HAP-1 (cell line): ENCODE data around the gene ITPR2.

Experiments used
- DNase-seq, 2 experiments: peaks; one replicate each; pipeline ENCODE4 v3.0.0-alpha.2; 2016 to 2020; ENCODE audit warnings: low spot score in 2 of 2
- H3K27me3 ChIP-seq: fragments of 250-450 bp; sonication (Bioruptor Pico); 2 replicates; pipeline ENCODE4 v1.5.1; 2020; ENCODE audit warnings: low read depth, mild to moderate bottlenecking, moderate library complexity
- H3K36me3 ChIP-seq: fragments of 250-450 bp; sonication (Bioruptor Pico); replicated peaks from 2 replicates; pipeline ENCODE4 v1.5.1; 2020; ENCODE audit warnings: mild to moderate bottlenecking
- H3K4me1 ChIP-seq: fragments of 250-450 bp; sonication (Bioruptor Pico); 2 replicates; pipeline ENCODE4 v1.5.1; 2020; ENCODE audit warnings: mild to moderate bottlenecking
- H3K4me3 ChIP-seq: fragments of 250-450 bp; sonication (Bioruptor Pico); 2 replicates; pipeline ENCODE4 v1.5.1; 2020; ENCODE audit warnings: mild to moderate bottlenecking, moderate library complexity
- H3K9me3 ChIP-seq: fragments of 250-450 bp; sonication (Bioruptor Pico); 2 replicates; pipeline ENCODE4 v1.5.1; 2020; ENCODE audit warnings: mild to moderate bottlenecking, moderate library complexity
- in situ Hi-C: fragments of 300-500 bp; cut with MboI; formaldehyde crosslinking; loops from 3 replicates; pipeline ENCODE4 v1.14.3; 2020; ENCODE audit warnings: low sequenced_read_pairs, inconsistent platforms, mixed read lengths

Gene ITPR2

DNA sequence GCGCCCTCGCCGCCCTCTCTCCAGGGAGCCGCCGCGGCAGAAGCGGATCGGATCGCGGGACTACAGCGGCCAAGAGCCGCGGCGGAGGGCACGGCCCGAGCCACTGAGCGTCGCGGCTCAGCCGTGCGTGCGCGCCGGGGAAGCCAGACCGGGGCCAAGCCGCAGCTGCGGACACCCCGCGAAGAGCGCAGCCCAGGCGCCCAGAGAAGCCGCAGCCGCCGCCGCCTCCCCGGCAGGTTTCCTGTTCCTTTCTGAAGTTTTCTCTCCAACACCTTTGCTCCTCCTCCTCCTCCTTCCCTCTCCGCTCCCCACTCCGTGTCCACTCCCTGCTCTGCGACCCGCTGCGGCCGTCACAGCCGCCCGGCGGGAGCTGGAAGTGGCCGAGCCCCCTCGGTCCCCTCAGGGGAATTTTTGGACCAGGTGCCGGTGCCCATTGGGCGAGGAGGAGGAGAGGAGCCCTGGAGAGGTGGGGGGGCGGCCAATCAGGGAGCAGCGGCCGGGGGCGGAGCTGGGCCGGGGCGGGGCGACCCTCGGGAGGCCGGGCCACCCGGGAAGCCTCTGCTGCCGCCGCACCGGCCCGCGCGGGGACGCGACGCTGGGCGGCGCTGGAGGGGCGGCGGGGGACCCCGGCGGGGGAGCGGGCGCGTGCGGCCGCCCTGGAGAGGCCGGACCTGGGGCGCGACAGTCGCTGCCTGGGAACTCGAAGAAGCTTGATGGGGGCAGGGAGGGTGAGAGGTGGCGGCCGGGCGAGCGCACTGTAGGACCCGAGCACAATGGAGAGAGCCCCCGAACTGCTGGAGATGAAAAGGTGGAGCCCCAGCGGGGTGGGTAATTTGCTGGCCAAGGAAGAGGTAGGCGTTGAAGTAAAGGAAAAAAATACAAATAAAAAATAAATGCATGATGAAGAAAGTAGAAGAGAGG is at the start of gene ITPR2:
Gene ITPR2, minus strand, starts transcription at position 373 of the 921 bp plus-strand sequence. CDS start 413 bp downstream, outside the sequence.
- no peaks in the 10 kb centered on the region for H3K27me3 ChIP-seq

DNA sequence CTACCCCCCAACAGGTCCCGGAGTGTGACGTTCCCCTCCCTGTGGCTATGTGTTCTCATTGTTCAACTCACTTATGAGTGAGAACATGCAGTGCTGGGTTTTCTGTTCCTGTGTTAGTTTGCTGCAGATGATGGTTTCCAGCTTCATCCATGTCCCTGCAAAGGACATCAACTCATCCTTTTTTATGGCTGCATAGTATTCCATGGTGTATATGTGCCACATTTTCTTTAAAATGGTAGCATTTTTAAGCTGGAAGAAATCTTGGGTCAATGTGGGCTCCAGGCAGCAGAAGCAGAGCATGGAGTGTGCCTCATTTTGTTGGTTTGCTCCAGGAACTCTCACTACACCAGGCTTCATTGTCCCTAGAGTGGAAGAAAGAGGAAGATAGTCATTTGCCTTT is 47.6 kb upstream of the ITPR2 start:
- DNase-seq: no peak
- Histone ChIP-seq H3K27me3 (no peaks in the 10 kb centered on the region), H3K36me3 (no peaks in the 10 kb centered on the region), H3K9me3 (no peaks in the 10 kb centered on the region; the same call in 1 of the 2 replicates), H3K4me3 (no peak overlapping the region), H3K4me1 (no peaks in the 10 kb centered on the region)
- in situ Hi-C loops: no loop called here

More for the DNA sequence above, at the start of gene ITPR2:
- Histone ChIP-seq H3K4me3 (peak within 1 kb of the TSS; percentile 70), H3K36me3 (no peaks in the 10 kb centered on the region), H3K9me3 (no peaks in the 10 kb centered on the region), H3K4me1 (peaks cover 17% of the 10 kb centered on the region)
- in situ Hi-C loops: loop anchor here (10.0 kb wide), 1 partner anchor 108 kb away; no protein-coding TSS in a partner anchor
- peak; percentile 94 to 97 for DNase-seq

DNA sequence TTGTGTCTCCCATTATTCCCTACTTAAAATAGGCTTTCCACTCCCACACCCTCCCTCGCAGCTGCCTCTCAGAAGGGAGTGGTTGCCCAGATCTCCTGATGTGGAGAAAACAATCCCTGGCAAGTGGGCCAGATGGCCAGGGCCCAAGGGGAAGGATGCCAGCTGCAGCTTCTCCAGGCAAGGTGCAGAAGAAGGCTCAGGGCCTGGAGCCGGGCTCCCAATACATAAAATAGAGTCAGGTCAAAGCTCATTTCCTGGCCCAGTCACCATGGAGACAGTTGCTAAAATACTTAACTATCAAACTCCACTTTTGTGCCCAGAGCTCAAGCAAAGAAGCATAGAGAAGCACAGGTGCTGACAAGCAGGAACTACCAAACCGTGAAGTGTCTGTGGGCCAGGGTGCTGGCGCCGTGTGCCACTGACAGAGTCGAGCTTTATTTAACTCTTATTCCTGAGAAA is 45.7 kb upstream of the ITPR2 start:
- Histone ChIP-seq H3K27me3 (no peaks in the 10 kb centered on the region), H3K9me3 (no peaks in the 10 kb centered on the region), H3K4me1 (no peaks in the 10 kb centered on the region), H3K4me3 (no peak overlapping the region), H3K36me3 (no peaks in the 10 kb centered on the region)
- no peak for DNase-seq
- in situ Hi-C loops: no loop called here

DNA sequence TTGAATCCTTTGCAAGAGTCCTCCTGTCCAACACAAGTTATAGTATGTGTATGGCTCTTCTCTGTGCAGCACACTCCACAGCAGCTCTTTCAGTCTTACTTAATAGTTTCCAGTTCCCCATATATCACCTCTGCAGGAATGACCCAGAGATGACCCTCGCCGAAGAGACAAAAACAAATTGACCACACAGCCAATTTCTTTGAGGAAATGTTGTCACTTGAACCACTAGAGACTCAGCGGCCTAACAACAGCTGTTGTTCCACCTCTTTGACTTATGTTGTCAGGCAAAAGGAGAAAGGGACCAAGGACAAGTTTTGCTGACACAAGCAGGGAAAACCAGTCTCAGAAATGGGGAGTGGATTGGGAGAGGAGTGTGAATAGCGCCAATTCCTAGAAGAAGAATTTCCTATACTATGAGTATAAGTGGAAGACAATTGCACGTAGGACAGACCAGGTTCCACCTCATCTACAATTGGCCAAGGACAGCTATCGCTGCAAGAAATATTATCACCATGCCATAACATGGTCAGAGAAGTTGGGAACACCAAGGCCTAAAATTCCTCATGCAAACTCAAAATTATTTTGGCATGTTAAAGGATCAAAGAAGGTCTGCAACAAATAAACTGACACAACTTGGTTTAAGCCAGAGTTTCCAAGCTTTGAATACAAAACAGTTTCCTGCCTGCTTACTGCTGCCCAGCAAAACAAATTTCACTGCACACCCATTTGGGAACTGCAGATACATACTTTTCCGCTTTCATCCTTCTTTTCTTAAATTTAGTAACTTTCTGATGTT is 41.7 kb upstream of the ITPR2 start:
- no peaks in the 10 kb centered on the region for H3K36me3 ChIP-seq
- H3K9me3 ChIP-seq: no peaks in the 10 kb centered on the region
- in situ Hi-C loops: no loop called here
- H3K27me3 ChIP-seq: no peaks in the 10 kb centered on the region
- DNase-seq: no peak
- no peaks in the 10 kb centered on the region for H3K4me1 ChIP-seq
- no peak overlapping the region for H3K4me3 ChIP-seq

DNA sequence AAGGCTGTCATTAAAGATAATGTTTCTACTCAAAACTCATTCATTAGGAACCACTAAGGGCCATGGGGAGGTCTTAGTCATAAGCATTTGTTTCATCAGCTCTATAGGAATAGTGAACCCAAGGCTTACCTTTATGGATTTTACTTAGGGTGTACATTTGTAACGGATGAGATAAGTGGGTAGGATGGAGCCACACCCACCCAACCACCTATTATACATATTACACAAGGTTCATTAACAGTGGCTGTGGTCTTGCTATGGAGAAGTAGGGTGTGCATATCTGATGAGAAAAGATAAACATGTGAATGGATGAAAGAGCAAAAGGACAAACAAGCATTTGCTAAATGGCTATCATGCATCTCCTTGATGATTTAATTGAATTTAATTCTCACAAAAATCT is 39.6 kb upstream of the ITPR2 start:
- no peaks in the 10 kb centered on the region for H3K27me3 ChIP-seq
- H3K36me3 ChIP-seq: no peaks in the 10 kb centered on the region
- no peaks in the 10 kb centered on the region for H3K9me3 ChIP-seq
- H3K4me3 ChIP-seq: no peak overlapping the region
- H3K4me1 ChIP-seq: no peaks in the 10 kb centered on the region
- DNase-seq: no peak
- in situ Hi-C loops: no loop called here

DNA sequence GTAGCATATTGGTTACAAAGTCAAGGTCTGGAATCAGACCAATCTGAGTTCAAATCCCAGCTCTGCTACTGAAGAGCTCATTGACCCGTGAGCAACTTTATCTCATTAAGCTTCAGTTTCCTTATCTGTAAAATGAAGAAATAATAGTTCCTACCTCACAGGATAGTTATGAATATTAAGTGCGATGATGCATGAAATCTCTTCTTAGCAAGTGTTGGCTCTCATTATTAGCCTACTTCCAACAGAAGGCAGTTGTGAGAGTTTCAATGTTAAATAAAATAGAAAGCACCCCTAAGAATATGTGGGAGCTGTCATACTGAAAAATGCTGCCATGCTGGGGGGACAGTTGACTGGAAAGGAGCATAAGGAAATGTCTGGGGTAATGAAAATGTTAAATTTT is 39.0 kb upstream of the ITPR2 start:
- no peak for DNase-seq
- Histone ChIP-seq H3K36me3 (no peaks in the 10 kb centered on the region), H3K4me3 (no peak overlapping the region), H3K9me3 (no peaks in the 10 kb centered on the region), H3K27me3 (no peaks in the 10 kb centered on the region), H3K4me1 (no peaks in the 10 kb centered on the region)
- in situ Hi-C loops: no loop called here

DNA sequence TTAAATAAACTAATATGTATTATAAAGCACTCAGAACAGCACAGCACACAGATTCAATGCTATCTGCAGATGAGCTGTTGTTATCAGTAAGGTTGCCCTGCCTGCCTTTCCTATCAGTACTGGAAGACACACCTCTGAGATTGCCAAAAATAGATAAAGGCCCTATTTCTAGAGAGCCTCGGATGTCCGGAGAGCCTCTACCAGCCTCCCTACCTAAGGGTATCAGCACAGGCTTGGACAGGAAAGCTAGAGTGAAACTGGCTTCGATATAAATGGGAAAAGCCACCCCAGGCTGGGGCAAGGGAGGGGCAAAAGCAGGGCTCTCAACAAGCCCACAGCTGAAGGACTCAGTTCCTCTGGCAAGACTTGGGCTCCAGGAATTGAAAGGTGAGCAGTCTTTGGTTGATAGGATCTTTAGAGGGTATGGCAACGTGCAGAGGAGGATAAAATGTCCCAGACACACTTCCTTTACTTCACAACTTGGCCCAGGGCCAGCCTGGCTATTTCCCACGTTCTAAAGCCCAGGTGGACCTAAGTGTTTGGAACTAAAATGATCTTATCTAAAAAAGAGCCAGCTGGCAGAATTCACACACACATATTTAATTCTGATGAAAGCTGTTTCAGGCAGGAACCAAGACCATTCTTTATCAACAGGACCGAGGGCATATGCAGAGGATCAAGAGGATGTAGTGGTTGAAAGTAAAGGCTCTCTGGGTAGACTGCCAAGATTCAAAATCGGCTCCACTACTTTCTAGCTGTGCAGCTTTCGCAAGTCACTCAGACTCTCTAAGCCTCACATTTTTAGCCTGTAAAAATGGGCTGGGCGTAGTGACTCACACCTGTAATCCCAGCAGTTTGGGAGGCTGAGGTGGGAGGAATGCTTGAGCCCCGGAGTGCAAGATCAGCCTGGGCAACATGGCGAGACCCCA is 37.8 kb upstream of the ITPR2 start:
- H3K4me1 ChIP-seq: no peaks in the 10 kb centered on the region
- no peak for DNase-seq
- no peaks in the 10 kb centered on the region for H3K36me3 ChIP-seq
- H3K4me3 ChIP-seq: no peak overlapping the region
- in situ Hi-C loops: no loop called here
- H3K9me3 ChIP-seq: no peaks in the 10 kb centered on the region
- H3K27me3 ChIP-seq: no peaks in the 10 kb centered on the region

DNA sequence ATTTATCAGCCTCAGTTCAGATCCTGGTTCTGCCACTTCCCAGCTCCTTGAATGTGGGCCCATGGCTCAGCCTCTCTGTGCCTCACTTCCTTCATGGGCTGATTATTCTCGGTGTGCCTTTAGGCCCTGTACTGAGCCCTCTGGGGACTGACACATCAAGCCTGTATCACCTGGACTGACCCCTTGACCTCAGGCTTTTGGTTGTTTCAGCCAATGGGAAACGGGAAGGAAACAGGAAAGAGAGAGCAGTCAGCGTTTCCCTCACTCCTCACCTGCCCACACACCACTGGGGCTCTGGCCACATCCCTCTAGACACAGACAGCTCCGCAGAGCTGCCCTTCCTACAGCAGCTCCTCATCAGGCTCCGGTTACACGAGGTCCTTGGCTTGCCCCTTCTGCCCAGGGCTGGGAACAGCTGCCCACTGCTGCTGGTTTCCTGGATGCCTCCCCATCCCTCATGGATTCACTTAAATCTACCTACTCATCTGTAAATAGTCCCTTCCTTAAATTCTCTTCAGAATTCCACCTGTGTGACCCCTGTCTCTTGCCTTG is 37.0 kb upstream of the ITPR2 start:
- DNase-seq: no peak
- in situ Hi-C loops: no loop called here
- Histone ChIP-seq H3K27me3 (no peaks in the 10 kb centered on the region), H3K4me3 (no peak overlapping the region), H3K4me1 (no peaks in the 10 kb centered on the region), H3K9me3 (no peaks in the 10 kb centered on the region), H3K36me3 (no peaks in the 10 kb centered on the region)

DNA sequence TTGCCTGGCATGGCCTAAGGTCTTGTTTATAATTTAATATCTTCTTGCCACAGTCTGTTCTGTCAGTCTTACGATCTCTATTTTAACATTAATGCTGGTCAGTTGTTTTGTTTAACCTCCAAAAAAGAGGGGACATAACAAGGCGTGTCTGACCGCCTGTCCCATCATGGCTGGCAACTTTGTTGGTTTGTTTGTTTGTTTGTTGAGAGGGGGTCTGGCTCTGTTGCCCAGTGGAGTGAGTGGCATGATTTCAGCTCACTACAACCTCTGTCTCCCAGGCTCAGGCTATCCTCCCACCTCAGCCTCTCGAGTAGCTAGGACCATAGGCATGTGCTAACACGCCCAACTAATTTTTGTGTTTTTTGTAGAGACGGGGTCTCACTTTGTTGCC is 36.1 kb upstream of the ITPR2 start:
- H3K27me3 ChIP-seq: no peaks in the 10 kb centered on the region
- no peaks in the 10 kb centered on the region for H3K4me1 ChIP-seq
- in situ Hi-C loops: no loop called here

DNA sequence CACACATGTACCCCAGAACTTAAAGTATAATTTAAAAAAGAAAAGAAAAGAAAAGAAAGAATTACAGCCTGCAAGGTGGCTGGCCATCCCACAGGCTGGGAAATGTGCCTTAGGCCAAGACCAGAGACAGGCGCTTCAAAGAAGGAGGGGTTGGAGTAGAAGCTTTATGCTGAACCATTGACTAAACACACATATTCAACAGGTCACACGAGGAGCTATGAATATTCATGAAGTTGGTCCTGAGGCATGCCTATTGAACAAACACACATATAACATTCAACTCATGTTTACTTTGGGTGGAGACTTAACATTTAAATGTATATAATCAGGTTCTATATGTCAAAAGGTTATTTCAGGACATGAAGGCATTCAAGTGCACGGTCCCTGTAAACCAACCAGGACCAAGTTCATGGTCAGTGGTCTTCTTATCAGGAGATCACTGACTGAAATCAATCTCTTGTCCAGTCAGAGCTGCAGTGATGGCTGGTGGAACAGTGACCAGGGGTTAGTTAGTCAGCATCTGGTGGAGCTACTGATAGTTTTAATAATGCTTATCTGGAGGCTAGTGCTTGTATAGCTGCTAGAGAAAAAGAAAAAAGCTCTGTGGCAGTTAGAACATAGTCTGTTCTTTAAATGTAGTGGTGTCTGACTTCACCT is 35.6 kb upstream of the ITPR2 start:
- in situ Hi-C loops: no loop called here
- Histone ChIP-seq H3K27me3 (no peaks in the 10 kb centered on the region), H3K9me3 (no peaks in the 10 kb centered on the region), H3K4me1 (no peaks in the 10 kb centered on the region), H3K36me3 (no peaks in the 10 kb centered on the region), H3K4me3 (no peak overlapping the region)
- DNase-seq: no peak

More for the DNA sequence above, 36.1 kb upstream of the ITPR2 start:
- no peak overlapping the region for H3K4me3 ChIP-seq
- no peaks in the 10 kb centered on the region for H3K36me3 ChIP-seq
- DNase-seq: no peak
- H3K9me3 ChIP-seq: no peaks in the 10 kb centered on the region

DNA sequence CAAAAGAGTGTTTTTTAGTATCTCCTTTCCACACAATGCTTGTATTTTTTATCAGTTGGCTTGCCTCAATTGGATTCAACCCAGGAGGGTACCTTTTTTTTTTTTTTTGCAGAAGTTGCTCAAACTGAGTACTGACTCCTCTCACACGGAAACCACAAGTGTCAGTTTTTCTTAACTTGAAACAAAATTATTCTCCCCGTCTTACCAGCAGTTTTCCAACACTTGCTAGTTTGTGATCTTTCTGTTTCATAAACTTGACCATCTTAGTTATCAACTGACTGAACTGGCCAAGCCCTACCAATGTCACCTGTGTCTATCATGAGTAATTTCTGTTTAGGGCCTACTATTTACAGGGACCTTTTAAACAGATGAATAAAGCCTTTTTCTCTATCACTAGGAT is 34.1 kb upstream of the ITPR2 start:
- Histone ChIP-seq H3K9me3 (no peaks in the 10 kb centered on the region), H3K4me3 (no peak overlapping the region), H3K27me3 (no peaks in the 10 kb centered on the region), H3K4me1 (no peaks in the 10 kb centered on the region; the same call in 1 of the 2 replicates), H3K36me3 (no peaks in the 10 kb centered on the region)
- no peak for DNase-seq
- in situ Hi-C loops: no loop called here

DNA sequence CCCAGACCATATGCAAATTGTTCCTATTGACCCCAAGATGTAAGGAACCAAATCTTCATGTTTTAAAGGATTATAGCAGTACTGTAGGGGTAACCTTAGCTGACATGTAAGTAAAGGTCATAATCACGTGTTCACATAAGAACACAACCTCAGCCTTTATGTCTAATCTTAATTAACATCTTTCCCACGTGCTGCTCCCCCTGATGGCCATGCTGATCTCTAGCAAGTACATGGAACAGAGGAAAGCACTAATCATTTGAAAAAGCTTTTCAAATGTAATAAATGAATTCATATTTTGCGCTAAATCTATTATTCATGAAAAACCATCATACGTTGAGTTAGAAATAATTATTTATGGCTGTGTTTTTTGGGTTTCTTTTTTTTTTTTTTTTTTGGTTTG is 30.5 kb upstream of the ITPR2 start:
- in situ Hi-C loops: no loop called here
- Histone ChIP-seq H3K27me3 (no peaks in the 10 kb centered on the region), H3K4me3 (no peak overlapping the region), H3K4me1 (no peaks in the 10 kb centered on the region; the same call in 1 of the 2 replicates), H3K9me3 (no peaks in the 10 kb centered on the region), H3K36me3 (no peaks in the 10 kb centered on the region)
- DNase-seq: peak; percentile 44 to 57
